GM12878 (cell line): ENCODE data around the gene TMIGD2. TPM values are rescaled to one million over a fixed set of nuclear protein-coding genes. Genes with fewer than 3 reads are reported as not detected.
A peak's percentile ranks its signal among the peaks of the same experiment; 100 is the strongest.

Experiments
- CREM ChIP-seq: IDR thresholded peaks from 2 replicates; pipeline ENCODE4 v1.6.1; 2014; ENCODE audit warnings: antibody characterized with exemption, low read depth
- EED ChIP-seq: sonication (generic); IDR thresholded peaks from 2 replicates; pipeline ENCODE4 v1.6.1; 2016; ENCODE audit warnings: antibody characterized with exemption, low read depth
- HDAC6 ChIP-seq: fragments of 200-600 bp; sonication (generic); IDR thresholded peaks from one replicate; pipeline ENCODE4 v1.8.0; 2017; ENCODE audit warnings: antibody characterized with exemption; ENCODE audit not compliant: unreplicated experiment
- IRF4 ChIP-seq: IDR thresholded peaks from 2 replicates; pipeline ENCODE4 v1.6.1; 2011; ENCODE audit warnings: low read depth, low read length
- KDM1A ChIP-seq: fragments of 200-600 bp; sonication (generic); IDR thresholded peaks from 2 replicates; pipeline ENCODE4 v1.6.1; 2016; ENCODE audit warnings: borderline replicate concordance
- MYB ChIP-seq: fragments of 150-350 bp; IDR thresholded peaks from 2 replicates; pipeline ENCODE4 v1.6.1; 2014; ENCODE audit warnings: mild to moderate bottlenecking, low read depth, low read length, borderline replicate concordance
- NFIC ChIP-seq: IDR thresholded peaks from 2 replicates; pipeline ENCODE4 v1.6.1; 2012; ENCODE audit warnings: low read depth, mild to moderate bottlenecking, inconsistent platforms, low read length, moderate library complexity
- NFYA ChIP-seq: IDR thresholded peaks from 2 replicates; pipeline ENCODE4 v1.6.1; 2011; ENCODE audit warnings: low read depth, mild to moderate bottlenecking, low read length, improper control_type of control experiment, borderline replicate concordance
- RCOR1 ChIP-seq: conservative IDR thresholded peaks from 2 replicates; pipeline ENCODE4 v1.6.1; 2012; ENCODE audit warnings: low read depth, low read length, improper control_type of control experiment
- RELA ChIP-seq: fragments of 450-650 bp; IDR thresholded peaks from 2 replicates; pipeline ENCODE4 v1.8.0; 2014; ENCODE audit warnings: borderline replicate concordance; ENCODE audit not compliant: partially characterized antibody
- SIN3A ChIP-seq: IDR thresholded peaks from 2 replicates; pipeline ENCODE4 v1.6.1; 2012; ENCODE audit warnings: low read depth, low read length, improper control_type of control experiment
- SMC3 ChIP-seq: IDR thresholded peaks from 2 replicates; pipeline ENCODE4 v1.6.1; 2011; ENCODE audit warnings: low read length, improper control_type of control experiment, borderline replicate concordance
- STAT1 ChIP-seq: fragments of 450-650 bp; conservative IDR thresholded peaks from 2 replicates; pipeline ENCODE4 v1.6.1; 2014; ENCODE audit warnings: antibody characterized with exemption, mild to moderate bottlenecking
- TARDBP ChIP-seq: IDR thresholded peaks from 2 replicates; pipeline ENCODE4 v1.6.1; 2016; ENCODE audit warnings: borderline replicate concordance
- ZNF207 ChIP-seq: fragments of 450-650 bp; IDR thresholded peaks from 2 replicates; pipeline ENCODE4 v1.6.1; 2014; ENCODE audit warnings: antibody characterized with exemption, mild to moderate bottlenecking, borderline replicate concordance
- ZNF24 ChIP-seq: fragments of 450-650 bp; IDR thresholded peaks from 2 replicates; pipeline ENCODE4 v1.6.1; 2017; ENCODE audit warnings: antibody characterized with exemption, mild to moderate bottlenecking
- ZNF274 ChIP-seq: IDR thresholded peaks from one replicate; pipeline ENCODE4 v1.8.0; 2011; ENCODE audit not compliant: insufficient read length, insufficient read depth
- polyA plus RNA-seq, 11 experiments: library from polyadenylated mRNA; depleted of rRNA in 4 of 11; unstranded in 6 of 11; stranded (reverse) in 5 of 11; fragments of >200 nt; fragmentation: Nextera tagmentation in 4 of 11; fragmentation: Illumina TruSeq in 1 of 11; extraction: Ambion mirVana in 4 of 11; extraction: Trizol in 1 of 11; gene quantifications; 1 replicate in 1 of 11; 2 replicates in 10 of 11; pipeline versions ENCODE4 v1.2.1 to v1.2.3, GENCODE V29; 2011 to 2016; ENCODE audit warnings: inconsistent platforms in 2 of 11, missing spikeins in 2 of 11, low read depth in 1 of 11
- total RNA-seq, 4 experiments: library from RNA; depleted of rRNA in 3 of 4; stranded (reverse); fragments of >200 nt in 3 of 4; fragmentation: Illumina TruSeq in 1 of 4; extraction: Trizol in 1 of 4; gene quantifications; 2 replicates each; pipeline versions ENCODE4 v1.2.1 to v1.2.3, GENCODE V29; 2013 to 2021
- TF ChIP-seq, protein P1 (sequence below): fragments of 450-650 bp; IDR thresholded peaks from 2 replicates; pipeline ENCODE4 v1.6.1; 2017; ENCODE audit warnings: mild to moderate bottlenecking, moderate library complexity
- TF ChIP-seq, protein P2 (sequence below): fragments of 450-650 bp; IDR thresholded peaks from 2 replicates; pipeline ENCODE4 v1.6.1; 2016; ENCODE audit warnings: mild to moderate bottlenecking, moderate library complexity, borderline replicate concordance
- TF ChIP-seq, protein P3 (sequence below): fragments of 450-650 bp; IDR thresholded peaks from 2 replicates; pipeline ENCODE4 v1.6.1; 2018; ENCODE audit warnings: mild to moderate bottlenecking, low read depth, moderate library complexity; ENCODE audit not compliant: partially characterized antibody

TMIGD2 gene
- total and polyA plus RNA-seq, 10 of the 15 experiments (the other 5 are each of a cell fraction or from before 2014, with no cell fraction given): 0.09 to 0.40 (median 0.14) TPM; not detected in 5

DNA sequence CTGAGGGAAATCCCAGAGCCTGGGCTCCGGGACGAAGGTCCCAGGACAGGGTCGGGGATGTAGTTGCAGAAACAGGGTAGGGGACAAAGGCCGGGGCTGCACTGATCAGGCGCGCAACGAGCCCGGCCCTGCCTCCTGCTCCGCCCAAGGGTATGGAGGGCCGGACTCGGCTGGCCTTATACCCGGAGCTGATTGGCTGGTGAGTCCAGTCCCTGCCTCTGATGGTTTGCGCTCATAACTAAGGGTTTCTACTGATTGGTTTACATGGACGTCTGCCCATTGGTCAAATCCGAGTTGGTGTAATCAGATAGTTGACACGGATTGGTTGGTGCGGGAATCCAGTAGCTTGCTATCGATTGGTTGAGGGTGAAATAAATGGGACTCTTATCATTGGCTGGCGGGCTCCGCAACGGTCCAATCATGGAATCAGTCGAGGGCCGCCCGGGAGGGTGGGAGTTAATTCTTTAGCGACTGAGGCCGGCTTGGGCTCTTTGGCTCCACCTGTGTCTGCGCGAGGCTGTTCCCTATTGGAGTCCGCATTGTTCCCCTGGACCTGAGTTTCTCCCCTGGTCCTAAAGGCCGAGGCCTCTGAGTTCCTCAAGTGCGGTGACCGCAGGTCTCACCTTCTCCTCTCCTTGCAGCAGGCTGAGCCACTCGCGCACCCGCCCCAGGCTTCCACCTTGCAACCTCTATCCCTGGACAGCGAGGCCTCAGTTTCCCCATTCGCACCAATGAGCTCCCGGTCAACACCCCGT lies 40.6 kb upstream of the TMIGD2 start (continued):
- peak; percentile 85 for TF ChIP-seq ZNF207
- TF ChIP-seq NFYA: peak; percentile 97
- TF ChIP-seq RCOR1: no peak
- peak; percentile 7; the same call in 1 of the 2 replicates for TF ChIP-seq SMC3
- no peak for TF ChIP-seq KDM1A
- no peak for TF ChIP-seq NFIC
- no peak for TF ChIP-seq IRF4
- TF ChIP-seq HDAC6: no peak
- peak; percentile 75 for TF ChIP-seq CREM
- no peak for TF ChIP-seq RELA
- TF ChIP-seq, protein P1, sequence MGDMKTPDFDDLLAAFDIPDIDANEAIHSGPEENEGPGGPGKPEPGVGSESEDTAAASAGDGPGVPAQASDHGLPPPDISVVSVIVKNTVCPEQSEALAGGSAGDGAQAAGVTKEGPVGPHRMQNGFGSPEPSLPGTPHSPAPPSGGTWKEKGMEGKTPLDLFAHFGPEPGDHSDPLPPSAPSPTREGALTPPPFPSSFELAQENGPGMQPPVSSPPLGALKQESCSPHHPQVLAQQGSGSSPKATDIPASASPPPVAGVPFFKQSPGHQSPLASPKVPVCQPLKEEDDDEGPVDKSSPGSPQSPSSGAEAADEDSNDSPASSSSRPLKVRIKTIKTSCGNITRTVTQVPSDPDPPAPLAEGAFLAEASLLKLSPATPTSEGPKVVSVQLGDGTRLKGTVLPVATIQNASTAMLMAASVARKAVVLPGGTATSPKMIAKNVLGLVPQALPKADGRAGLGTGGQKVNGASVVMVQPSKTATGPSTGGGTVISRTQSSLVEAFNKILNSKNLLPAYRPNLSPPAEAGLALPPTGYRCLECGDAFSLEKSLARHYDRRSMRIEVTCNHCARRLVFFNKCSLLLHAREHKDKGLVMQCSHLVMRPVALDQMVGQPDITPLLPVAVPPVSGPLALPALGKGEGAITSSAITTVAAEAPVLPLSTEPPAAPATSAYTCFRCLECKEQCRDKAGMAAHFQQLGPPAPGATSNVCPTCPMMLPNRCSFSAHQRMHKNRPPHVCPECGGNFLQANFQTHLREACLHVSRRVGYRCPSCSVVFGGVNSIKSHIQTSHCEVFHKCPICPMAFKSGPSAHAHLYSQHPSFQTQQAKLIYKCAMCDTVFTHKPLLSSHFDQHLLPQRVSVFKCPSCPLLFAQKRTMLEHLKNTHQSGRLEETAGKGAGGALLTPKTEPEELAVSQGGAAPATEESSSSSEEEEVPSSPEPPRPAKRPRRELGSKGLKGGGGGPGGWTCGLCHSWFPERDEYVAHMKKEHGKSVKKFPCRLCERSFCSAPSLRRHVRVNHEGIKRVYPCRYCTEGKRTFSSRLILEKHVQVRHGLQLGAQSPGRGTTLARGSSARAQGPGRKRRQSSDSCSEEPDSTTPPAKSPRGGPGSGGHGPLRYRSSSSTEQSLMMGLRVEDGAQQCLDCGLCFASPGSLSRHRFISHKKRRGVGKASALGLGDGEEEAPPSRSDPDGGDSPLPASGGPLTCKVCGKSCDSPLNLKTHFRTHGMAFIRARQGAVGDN: no peak; the same call in 1 of the 2 replicates
- no peak for TF ChIP-seq ZNF274
- TF ChIP-seq SIN3A: 0 out of 2 replicates have a peak, but pooled peaks have one; percentile 51
- TF ChIP-seq, protein P2, sequence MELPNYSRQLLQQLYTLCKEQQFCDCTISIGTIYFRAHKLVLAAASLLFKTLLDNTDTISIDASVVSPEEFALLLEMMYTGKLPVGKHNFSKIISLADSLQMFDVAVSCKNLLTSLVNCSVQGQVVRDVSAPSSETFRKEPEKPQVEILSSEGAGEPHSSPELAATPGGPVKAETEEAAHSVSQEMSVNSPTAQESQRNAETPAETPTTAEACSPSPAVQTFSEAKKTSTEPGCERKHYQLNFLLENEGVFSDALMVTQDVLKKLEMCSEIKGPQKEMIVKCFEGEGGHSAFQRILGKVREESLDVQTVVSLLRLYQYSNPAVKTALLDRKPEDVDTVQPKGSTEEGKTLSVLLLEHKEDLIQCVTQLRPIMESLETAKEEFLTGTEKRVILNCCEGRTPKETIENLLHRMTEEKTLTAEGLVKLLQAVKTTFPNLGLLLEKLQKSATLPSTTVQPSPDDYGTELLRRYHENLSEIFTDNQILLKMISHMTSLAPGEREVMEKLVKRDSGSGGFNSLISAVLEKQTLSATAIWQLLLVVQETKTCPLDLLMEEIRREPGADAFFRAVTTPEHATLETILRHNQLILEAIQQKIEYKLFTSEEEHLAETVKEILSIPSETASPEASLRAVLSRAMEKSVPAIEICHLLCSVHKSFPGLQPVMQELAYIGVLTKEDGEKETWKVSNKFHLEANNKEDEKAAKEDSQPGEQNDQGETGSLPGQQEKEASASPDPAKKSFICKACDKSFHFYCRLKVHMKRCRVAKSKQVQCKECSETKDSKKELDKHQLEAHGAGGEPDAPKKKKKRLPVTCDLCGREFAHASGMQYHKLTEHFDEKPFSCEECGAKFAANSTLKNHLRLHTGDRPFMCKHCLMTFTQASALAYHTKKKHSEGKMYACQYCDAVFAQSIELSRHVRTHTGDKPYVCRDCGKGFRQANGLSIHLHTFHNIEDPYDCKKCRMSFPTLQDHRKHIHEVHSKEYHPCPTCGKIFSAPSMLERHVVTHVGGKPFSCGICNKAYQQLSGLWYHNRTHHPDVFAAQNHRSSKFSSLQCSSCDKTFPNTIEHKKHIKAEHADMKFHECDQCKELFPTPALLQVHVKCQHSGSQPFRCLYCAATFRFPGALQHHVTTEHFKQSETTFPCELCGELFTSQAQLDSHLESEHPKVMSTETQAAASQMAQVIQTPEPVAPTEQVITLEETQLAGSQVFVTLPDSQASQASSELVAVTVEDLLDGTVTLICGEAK: peak; percentile 44; the same call in 1 of the 2 replicates
- TF ChIP-seq, protein P3, sequence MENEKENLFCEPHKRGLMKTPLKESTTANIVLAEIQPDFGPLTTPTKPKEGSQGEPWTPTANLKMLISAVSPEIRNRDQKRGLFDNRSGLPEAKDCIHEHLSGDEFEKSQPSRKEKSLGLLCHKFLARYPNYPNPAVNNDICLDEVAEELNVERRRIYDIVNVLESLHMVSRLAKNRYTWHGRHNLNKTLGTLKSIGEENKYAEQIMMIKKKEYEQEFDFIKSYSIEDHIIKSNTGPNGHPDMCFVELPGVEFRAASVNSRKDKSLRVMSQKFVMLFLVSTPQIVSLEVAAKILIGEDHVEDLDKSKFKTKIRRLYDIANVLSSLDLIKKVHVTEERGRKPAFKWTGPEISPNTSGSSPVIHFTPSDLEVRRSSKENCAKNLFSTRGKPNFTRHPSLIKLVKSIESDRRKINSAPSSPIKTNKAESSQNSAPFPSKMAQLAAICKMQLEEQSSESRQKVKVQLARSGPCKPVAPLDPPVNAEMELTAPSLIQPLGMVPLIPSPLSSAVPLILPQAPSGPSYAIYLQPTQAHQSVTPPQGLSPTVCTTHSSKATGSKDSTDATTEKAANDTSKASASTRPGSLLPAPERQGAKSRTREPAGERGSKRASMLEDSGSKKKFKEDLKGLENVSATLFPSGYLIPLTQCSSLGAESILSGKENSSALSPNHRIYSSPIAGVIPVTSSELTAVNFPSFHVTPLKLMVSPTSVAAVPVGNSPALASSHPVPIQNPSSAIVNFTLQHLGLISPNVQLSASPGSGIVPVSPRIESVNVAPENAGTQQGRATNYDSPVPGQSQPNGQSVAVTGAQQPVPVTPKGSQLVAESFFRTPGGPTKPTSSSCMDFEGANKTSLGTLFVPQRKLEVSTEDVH: no peak
- TF ChIP-seq STAT1: no peak
- no peak for TF ChIP-seq MYB
- no peak for TF ChIP-seq EED
- TF ChIP-seq ZNF24: no peak
- peak; percentile 94 for TF ChIP-seq TARDBP
